SK-N-SH (cell line): ENCODE results near the gene GRIP2.

Source experiments
- CTCF ChIP-seq: fragments of 200-600 bp; sonication (generic); IDR thresholded peaks from 2 replicates; pipeline ENCODE4 v1.6.1; 2017; ENCODE audit warnings: antibody characterized with exemption, mild to moderate bottlenecking, moderate library complexity
- EP300 ChIP-seq, 2 experiments: IDR thresholded peaks; 2 replicates each; pipeline versions ENCODE4 v1.4.0 to v1.6.1; 2012; ENCODE audit warnings: borderline replicate concordance in 1 of 2, low read depth in 1 of 2, low read length in 1 of 2
- FOXJ3 ChIP-seq: sonication (generic); formaldehyde crosslinking; IDR thresholded peaks from 2 replicates; pipeline ENCODE4 v1.5.1; 2020; ENCODE audit warnings: mild to moderate bottlenecking, missing genetic modification reagents
- MAX ChIP-seq: IDR thresholded peaks from 2 replicates; pipeline ENCODE4 v1.4.0; 2012; ENCODE audit warnings: low read depth
- POLR2AphosphoS5 ChIP-seq: IDR thresholded peaks from 2 replicates; pipeline ENCODE4 v1.6.1; 2012; ENCODE audit warnings: low read depth, low read length
- RAD21 ChIP-seq: IDR thresholded peaks from 2 replicates; pipeline ENCODE4 v1.6.1; 2012; ENCODE audit warnings: mild to moderate bottlenecking, low read length
- REST ChIP-seq: IDR thresholded peaks from 2 replicates; pipeline ENCODE4 v1.6.1; 2012; ENCODE audit warnings: mild to moderate bottlenecking, low read depth, low read length, moderate library complexity
- SIN3A ChIP-seq: IDR thresholded peaks from 2 replicates; pipeline ENCODE4 v1.6.1; 2012; ENCODE audit warnings: low read depth, mild to moderate bottlenecking, low read length, moderate library complexity, borderline replicate concordance
- TEAD4 ChIP-seq: IDR thresholded peaks from 2 replicates; pipeline ENCODE4 v1.4.0; 2012; ENCODE audit warnings: mild to moderate bottlenecking, borderline replicate concordance; ENCODE audit not compliant: insufficient read depth
- TF ChIP-seq, protein P1 (sequence below): IDR thresholded peaks from 2 replicates; pipeline ENCODE4 v1.4.0; 2012; ENCODE audit warnings: low read depth, borderline replicate concordance

DNA sequence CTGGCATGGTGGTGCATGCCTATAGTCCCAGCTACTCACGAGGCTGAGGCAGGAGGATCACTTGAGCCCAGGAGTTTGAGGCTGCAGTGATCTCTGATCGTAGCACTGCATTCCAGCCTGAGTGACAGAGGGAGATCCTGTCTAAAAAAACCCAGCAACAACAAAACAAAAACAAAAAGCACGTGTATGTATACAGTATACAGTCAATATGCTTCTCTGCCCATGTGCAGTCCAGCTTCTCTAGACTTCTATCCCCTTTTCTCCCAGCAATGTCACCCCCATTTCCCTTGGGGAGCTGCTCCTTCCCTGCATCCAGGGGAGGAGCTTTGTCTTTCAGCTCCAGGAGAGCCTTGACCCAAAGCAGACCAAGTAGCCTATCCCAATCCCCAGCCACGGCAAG lies 20.0 kb upstream of the GRIP2 start:
- no peak for TF ChIP-seq CTCF
- no peak for TF ChIP-seq TEAD4
- TF ChIP-seq, protein P1, sequence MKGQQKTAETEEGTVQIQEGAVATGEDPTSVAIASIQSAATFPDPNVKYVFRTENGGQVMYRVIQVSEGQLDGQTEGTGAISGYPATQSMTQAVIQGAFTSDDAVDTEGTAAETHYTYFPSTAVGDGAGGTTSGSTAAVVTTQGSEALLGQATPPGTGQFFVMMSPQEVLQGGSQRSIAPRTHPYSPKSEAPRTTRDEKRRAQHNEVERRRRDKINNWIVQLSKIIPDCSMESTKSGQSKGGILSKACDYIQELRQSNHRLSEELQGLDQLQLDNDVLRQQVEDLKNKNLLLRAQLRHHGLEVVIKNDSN = no peak
- TF ChIP-seq POLR2AphosphoS5 = no peak
- no peak for TF ChIP-seq EP300 (IDR thresholded peaks at IDR 0.05; ENCODE audit: borderline replicate concordance in 1 of 2, low read depth in 1 of 2, low read length in 1 of 2)
- TF ChIP-seq MAX = no peak
- no peak for TF ChIP-seq FOXJ3 (CRISPR knock-in tag)
- TF ChIP-seq RAD21 = no peak
- no peak for TF ChIP-seq SIN3A
- TF ChIP-seq REST = no peak
